Fibroblast of lung (primary cell): ENCODE results near the gene FOXC1.

Experiments used
- EZH2 ChIP-seq: IDR thresholded peaks from 2 replicates; pipeline ENCODE4 v1.5.1; 2012; ENCODE audit warnings: low read length, control low read depth, mild to moderate bottlenecking; ENCODE audit errors: missing control alignments
- TF ChIP-seq, protein P1 (sequence below), 2 donors: IDR thresholded peaks in 1 of 2; conservative IDR thresholded peaks in 1 of 2; 1 replicate in 1 of 2; 2 replicates in 1 of 2; pipeline ENCODE4 v1.5.1; 2011 to 2012; ENCODE audit warnings: low read length in 2 of 2, control low read depth in 1 of 2, inconsistent platforms in 1 of 2, low read depth in 1 of 2, mild to moderate bottlenecking in 1 of 2

DNA sequence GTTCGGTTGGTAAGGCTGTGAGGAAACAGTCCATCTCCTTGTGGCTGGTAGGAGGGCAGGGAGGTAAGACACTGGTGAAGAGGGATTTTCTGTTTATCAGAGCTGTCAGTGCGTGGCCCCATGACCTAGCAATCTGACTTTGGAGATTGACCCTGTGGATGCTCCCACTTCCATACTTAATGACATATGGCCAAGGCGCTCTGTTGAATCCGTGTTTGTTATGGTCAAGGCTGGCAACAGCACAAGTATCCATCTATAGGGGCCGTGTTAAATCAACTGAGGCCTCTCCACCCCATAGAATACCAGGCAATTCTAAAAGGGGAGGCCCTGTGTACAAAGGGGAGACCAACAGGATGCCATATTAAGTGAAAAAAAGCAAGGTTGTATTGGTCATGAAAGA, 25.6 kb upstream of the FOXC1 start:
- TF ChIP-seq, protein P1, sequence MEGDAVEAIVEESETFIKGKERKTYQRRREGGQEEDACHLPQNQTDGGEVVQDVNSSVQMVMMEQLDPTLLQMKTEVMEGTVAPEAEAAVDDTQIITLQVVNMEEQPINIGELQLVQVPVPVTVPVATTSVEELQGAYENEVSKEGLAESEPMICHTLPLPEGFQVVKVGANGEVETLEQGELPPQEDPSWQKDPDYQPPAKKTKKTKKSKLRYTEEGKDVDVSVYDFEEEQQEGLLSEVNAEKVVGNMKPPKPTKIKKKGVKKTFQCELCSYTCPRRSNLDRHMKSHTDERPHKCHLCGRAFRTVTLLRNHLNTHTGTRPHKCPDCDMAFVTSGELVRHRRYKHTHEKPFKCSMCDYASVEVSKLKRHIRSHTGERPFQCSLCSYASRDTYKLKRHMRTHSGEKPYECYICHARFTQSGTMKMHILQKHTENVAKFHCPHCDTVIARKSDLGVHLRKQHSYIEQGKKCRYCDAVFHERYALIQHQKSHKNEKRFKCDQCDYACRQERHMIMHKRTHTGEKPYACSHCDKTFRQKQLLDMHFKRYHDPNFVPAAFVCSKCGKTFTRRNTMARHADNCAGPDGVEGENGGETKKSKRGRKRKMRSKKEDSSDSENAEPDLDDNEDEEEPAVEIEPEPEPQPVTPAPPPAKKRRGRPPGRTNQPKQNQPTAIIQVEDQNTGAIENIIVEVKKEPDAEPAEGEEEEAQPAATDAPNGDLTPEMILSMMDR (conservative IDR thresholded peaks at IDR 0.05 in 1 of 2, IDR thresholded peaks at IDR 0.05 in 1 of 2; ENCODE audit: low read depth in 1 of 2, low read length in 2 of 2): no peak
- TF ChIP-seq EZH2: no peak
